Measurements from ENCODE around the gene SNX5.

- TF ChIP-seq TAF1 (IDR thresholded peaks at IDR 0.05; ENCODE audit: low read depth, low read length), result no peak
- TF ChIP-seq KDM1A (IDR thresholded peaks at IDR 0.05; ENCODE audit: borderline replicate concordance, low read length), result no peak
- TF ChIP-seq CTCF (IDR thresholded peaks at IDR 0.05; ENCODE audit: control extremely low read depth in 1 of 3, insufficient read depth in 1 of 3, low read depth in 1 of 3, low read length in 3 of 3), result no peak
- no peak for TF ChIP-seq EZH2 (IDR thresholded peaks at IDR 0.05; ENCODE audit: low read depth, low read length, severe bottlenecking)
- TF ChIP-seq CEBPB (IDR thresholded peaks at IDR 0.05; ENCODE audit: low read depth, low read length), result no peak
- TF ChIP-seq BRCA1 (IDR thresholded peaks at IDR 0.05; ENCODE audit: low read depth, low read length), result no peak
- no peak for TF ChIP-seq SP2 (IDR thresholded peaks at IDR 0.05; ENCODE audit: low read length)
- TF ChIP-seq YY1 (IDR thresholded peaks at IDR 0.05; ENCODE audit: low read depth, low read length), result no peak
Observed at GRCh38 chr20:17940224-17940971, 28.2 kb downstream of the SNX5 start.
